Upper lobe of left lung (tissue), 4 donors: ENCODE results near the gene SRPX.

Source experiments
- CTCF ChIP-seq, 6 experiments: fragments of 450-650 bp in 4 of 6; fragments of 200-600 bp in 2 of 6; sonication (generic) in 2 of 6; IDR thresholded peaks; one replicate each; pipeline ENCODE4 v1.5.1; 2016 to 2019; ENCODE audit warnings: antibody characterized with exemption in 6 of 6
- EP300 ChIP-seq, 4 donors: sonication (generic); formaldehyde crosslinking; IDR thresholded peaks; one replicate each; pipeline ENCODE4 v1.5.1; 2017; ENCODE audit warnings: antibody characterized with exemption in 4 of 4, control low read depth in 2 of 4
- POLR2A ChIP-seq, 4 donors: fragments of 450-650 bp; IDR thresholded peaks; one replicate each; pipeline ENCODE4 v1.5.1; 2016 to 2017; ENCODE audit warnings: antibody characterized with exemption in 4 of 4, mild to moderate bottlenecking in 2 of 4
- POLR2AphosphoS5 ChIP-seq, 2 donors: sonication (generic); formaldehyde crosslinking; IDR thresholded peaks; one replicate each; pipeline ENCODE4 v1.5.1; 2017; ENCODE audit warnings: antibody characterized with exemption in 2 of 2

- TF ChIP-seq CTCF (IDR thresholded peaks at IDR 0.05) (no peak), POLR2A (IDR thresholded peaks at IDR 0.05) (no peak), POLR2AphosphoS5 (IDR thresholded peaks at IDR 0.05) (no peak), EP300 (IDR thresholded peaks at IDR 0.05) (no peak)
Measured at GRCh38 chrX:38205039-38205438, 15.6 kb downstream of the SRPX start.
